H9 (cell line): ENCODE data around the gene PIK3C3. TPM values are rescaled to one million over a fixed set of nuclear protein-coding genes. Genes with fewer than 3 reads are reported as not detected.

ENCODE experiments used
- DNase-seq: peaks from one replicate; pipeline ENCODE4 v3.0.0-alpha.2; 2017
- H2AFZ ChIP-seq: one replicate; pipeline ENCODE4 v1.6.1; 2013; ENCODE audit warnings: mild to moderate bottlenecking, low read length, control low read depth, moderate library complexity
- H2AK5ac ChIP-seq: 2 replicates; pipeline ENCODE4 v1.6.1; 2013; ENCODE audit warnings: low read length, control low read depth, mixed read lengths; ENCODE audit not compliant: insufficient read length
- H2BK120ac ChIP-seq: one replicate; pipeline ENCODE4 v1.6.1; 2013; ENCODE audit warnings: low read depth, mild to moderate bottlenecking, low read length, control low read depth, inconsistent platforms; ENCODE audit not compliant: poor library complexity, severe bottlenecking
- H2BK12ac ChIP-seq: 2 replicates; pipeline ENCODE4 v1.6.1; 2013; ENCODE audit warnings: low read length, control low read depth, mixed read lengths, low read depth; ENCODE audit not compliant: insufficient read length
- H2BK15ac ChIP-seq: 2 replicates; pipeline ENCODE4 v1.6.1; 2013; ENCODE audit warnings: low read depth, low read length, control low read depth
- H2BK20ac ChIP-seq: one replicate; pipeline ENCODE4 v1.6.1; 2013; ENCODE audit warnings: low read depth, mild to moderate bottlenecking, low read length, control low read depth, inconsistent platforms; ENCODE audit not compliant: poor library complexity, severe bottlenecking
- H2BK5ac ChIP-seq: 2 replicates; pipeline ENCODE4 v1.6.1; 2013; ENCODE audit warnings: low read length, control low read depth, mixed read lengths; ENCODE audit not compliant: insufficient read length
- H3K14ac ChIP-seq: 2 replicates; pipeline ENCODE4 v1.6.1; 2013; ENCODE audit warnings: low read length, control low read depth; ENCODE audit not compliant: insufficient read depth
- H3K18ac ChIP-seq: 2 replicates; pipeline ENCODE4 v1.6.1; 2013; ENCODE audit warnings: low read depth, mild to moderate bottlenecking, mixed read lengths, low read length, control low read depth; ENCODE audit not compliant: insufficient read length
- H3K23ac ChIP-seq: 2 replicates; pipeline ENCODE4 v1.6.1; 2013; ENCODE audit warnings: low read length, control low read depth, mixed read lengths, low read depth; ENCODE audit not compliant: insufficient read length
- H3K23me2 ChIP-seq: 2 replicates; pipeline ENCODE4 v1.6.1; 2013; ENCODE audit warnings: low read depth, mild to moderate bottlenecking, mixed read lengths, low read length, control low read depth; ENCODE audit not compliant: insufficient read length, poor library complexity, severe bottlenecking
- H3K27ac ChIP-seq: 2 replicates; pipeline ENCODE4 v1.5.1; 2013; ENCODE audit warnings: low read length, control low read depth, mixed read lengths, low read depth; ENCODE audit not compliant: insufficient read length
- H3K27me3 ChIP-seq: 2 replicates; pipeline ENCODE4 v1.6.1; 2013; ENCODE audit warnings: low read length, control low read depth, inconsistent platforms; ENCODE audit not compliant: insufficient read depth
- H3K4ac ChIP-seq: 2 replicates; pipeline ENCODE4 v1.6.1; 2013; ENCODE audit warnings: low read depth, mild to moderate bottlenecking, control low read depth, inconsistent platforms, low read length, moderate library complexity
- H3K4me1 ChIP-seq: 2 replicates; pipeline ENCODE4 v1.6.1; 2013; ENCODE audit warnings: low read length, control low read depth, inconsistent platforms; ENCODE audit not compliant: insufficient read depth
- H3K4me2 ChIP-seq: 2 replicates; pipeline ENCODE4 v1.6.1; 2013; ENCODE audit warnings: low read length, control low read depth, mixed read lengths; ENCODE audit not compliant: insufficient read length, insufficient read depth
- H3K56ac ChIP-seq: 2 replicates; pipeline ENCODE4 v1.6.1; 2013; ENCODE audit warnings: low read depth, mild to moderate bottlenecking, mixed read lengths, low read length, control low read depth; ENCODE audit not compliant: insufficient read length
- H3K79me1 ChIP-seq: 2 replicates; pipeline ENCODE4 v1.6.1; 2013; ENCODE audit warnings: low read depth, mild to moderate bottlenecking, moderate library complexity, low read length, control low read depth, inconsistent platforms; ENCODE audit not compliant: insufficient read depth, poor library complexity, severe bottlenecking
- H3K79me2 ChIP-seq: 2 replicates; pipeline ENCODE4 v1.6.1; 2013; ENCODE audit warnings: low read length, control low read depth, inconsistent platforms; ENCODE audit not compliant: insufficient read depth
- H3K9ac ChIP-seq: 2 replicates; pipeline ENCODE4 v1.6.1; 2013; ENCODE audit warnings: low read length, control low read depth, mixed read lengths; ENCODE audit not compliant: insufficient read length; ENCODE audit errors: extremely low read depth
- H3K9me3 ChIP-seq: one replicate; pipeline ENCODE4 v1.6.1; 2013; ENCODE audit warnings: low read depth, low read length, inconsistent platforms; ENCODE audit not compliant: control insufficient read depth
- H3T11ph ChIP-seq: one replicate; pipeline ENCODE4 v1.6.1; 2013; ENCODE audit warnings: mild to moderate bottlenecking, low read length, control low read depth, inconsistent platforms
- H4K20me1 ChIP-seq: one replicate; pipeline ENCODE4 v1.6.1; 2013; ENCODE audit not compliant: control insufficient read depth, insufficient read length, insufficient read depth
- H4K5ac ChIP-seq: 2 replicates; pipeline ENCODE4 v1.6.1; 2013; ENCODE audit warnings: low read depth, mild to moderate bottlenecking, mixed read lengths, low read length, control low read depth; ENCODE audit not compliant: insufficient read length
- H4K8ac ChIP-seq: replicated peaks from 2 replicates; pipeline ENCODE4 v1.6.1; 2013; ENCODE audit warnings: low read length, control low read depth, mixed read lengths, low read depth; ENCODE audit not compliant: insufficient read length
- H4K91ac ChIP-seq: 2 replicates; pipeline ENCODE4 v1.6.1; 2013; ENCODE audit warnings: low read depth, mild to moderate bottlenecking, moderate library complexity, mixed read lengths, low read length, control low read depth; ENCODE audit not compliant: insufficient read length
- H3K27ac Mint-ChIP-seq, 3 experiments: 2 replicates in 2 of 3; 3 replicates in 1 of 3; pipeline ENCODE4 v1.8.0; 2020 to 2021; ENCODE audit warnings: mixed read lengths in 3 of 3, mild to moderate bottlenecking in 1 of 3, moderate library complexity in 1 of 3
- H3K27me3 Mint-ChIP-seq: 2 replicates; pipeline ENCODE4 v1.8.0; 2021; ENCODE audit warnings: low read depth, mild to moderate bottlenecking, moderate library complexity, mixed read lengths
- H3K36me3 Mint-ChIP-seq, 3 experiments: 2 replicates in 2 of 3; 3 replicates in 1 of 3; pipeline ENCODE4 v1.8.0; 2020 to 2021; ENCODE audit warnings: low read depth in 3 of 3, mixed read lengths in 3 of 3; ENCODE audit not compliant: insufficient read depth in 1 of 3
- H3K4me1 Mint-ChIP-seq, 2 experiments: 2 replicates each; pipeline ENCODE4 v1.8.0; 2020; ENCODE audit warnings: mixed read lengths in 2 of 2
- H3K4me3 Mint-ChIP-seq, 2 experiments: 2 replicates in 1 of 2; 3 replicates in 1 of 2; pipeline ENCODE4 v1.8.0; 2020 to 2021; ENCODE audit warnings: mild to moderate bottlenecking in 2 of 2, mixed read lengths in 2 of 2, moderate library complexity in 1 of 2
- H3K9me3 Mint-ChIP-seq, 2 experiments: 2 replicates in 1 of 2; 3 replicates in 1 of 2; pipeline ENCODE4 v1.8.0; 2020; ENCODE audit warnings: mild to moderate bottlenecking in 2 of 2, mixed read lengths in 2 of 2, moderate library complexity in 1 of 2
- CTCF ChIP-seq: fragments of 200-600 bp; sonication (generic); conservative IDR thresholded peaks from 3 replicates; pipeline ENCODE4 v1.8.0; 2021; ENCODE audit warnings: antibody characterized with exemption, mild to moderate bottlenecking
- WGBS: extraction: QIAGEN DNeasy Blood & Tissue Kit; methylation state at CpG from one replicate; pipeline ENCODE4 v1.1.7; 2013; ENCODE audit warnings: missing lambda C conversion rate, low lambda C conversion rate, mixed read lengths; ENCODE audit not compliant: insufficient read length; ENCODE audit errors: extremely low coverage; 5-methylcytosine and 5-hydroxymethylcytosine counted together
- total RNA-seq: library from RNA; stranded (reverse); gene quantifications from 2 replicates; pipeline ENCODE4 v1.2.1, GENCODE V29; 2021

Gene PIK3C3
- total RNA-seq, 1 experiment from 2014 or later = 48.8 TPM

- Mint-ChIP-seq H3K27me3 (no peaks in the 10 kb centered on the region), H3K36me3 (peaks cover 6 to 34% (median 28%) of the 10 kb centered on the region in 3 experiments; a peak in 6 of 7 replicates), H3K27ac (no peak overlapping the region), H3K4me3 (no peak overlapping the region), H3K9me3 (no peaks in the 10 kb centered on the region), H3K4me1 (no peaks in the 10 kb centered on the region)
- no peak overlapping the region for H2BK12ac ChIP-seq
- no peak overlapping the region for H2AK5ac ChIP-seq
- H3K9ac ChIP-seq = no peak overlapping the region
- TF ChIP-seq CTCF = no peak
- H3K56ac ChIP-seq = no peak overlapping the region
- H3K18ac ChIP-seq = no peak overlapping the region
- H3K23me2 ChIP-seq = no peaks in the 10 kb centered on the region
- H3K23ac ChIP-seq = no peak overlapping the region
- H4K5ac ChIP-seq = no peak overlapping the region
- H3K9me3 ChIP-seq = no peaks in the 10 kb centered on the region
- no peak for DNase-seq
- no peaks in the 10 kb centered on the region for H3K4me1 ChIP-seq
- H3K14ac ChIP-seq = no peak overlapping the region
- H2BK5ac ChIP-seq = no peak overlapping the region
- H3K27me3 ChIP-seq = no peaks in the 10 kb centered on the region
- no peak overlapping the region for H2BK120ac ChIP-seq
- no peak overlapping the region for H3K4ac ChIP-seq
- no peak overlapping the region for H2BK15ac ChIP-seq
- H4K91ac ChIP-seq = no peak overlapping the region
- H2AFZ ChIP-seq = no peak overlapping the region
- WGBS = no CpG with 5 or more reads among the region's 1 CpG
- H4K8ac ChIP-seq = no peak overlapping the region
- H2BK20ac ChIP-seq = no peak overlapping the region
- H3T11ph ChIP-seq = no peak overlapping the region
- no peaks in the 10 kb centered on the region for H3K79me2 ChIP-seq
- H3K27ac ChIP-seq = no peak overlapping the region
- no peak overlapping the region for H3K4me2 ChIP-seq
- H3K79me1 ChIP-seq = no peaks in the 10 kb centered on the region
- no peaks in the 10 kb centered on the region for H4K20me1 ChIP-seq
Observed at GRCh38 chr18:42032447-42032846, 77.4 kb downstream of the PIK3C3 start.
